A549 (cell line): Measurements from ENCODE around the gene THAP3. TPM values are rescaled to one million over a fixed set of nuclear protein-coding genes. Genes with fewer than 3 reads are reported as not detected.

Source experiments
- ATAC-seq, 2 experiments: fragments of 200-7000 bp in 1 of 2; fragments of >200 bp in 1 of 2; cut with Nextera tagmentation in 1 of 2; cut with Tn5 transposase in 1 of 2; 3 replicates each; pipeline versions ENCODE4 v1.8.0 to v1.9.1; 2018 to 2020; ENCODE audit warnings: mild to moderate bottlenecking in 1 of 2, moderate library complexity in 1 of 2
- CTCF ChIA-PET: fragments of 300-600 bp; sonication (Branson Sonifier 250); formaldehyde crosslinking; extraction: SDS; loops from one replicate; lab custom pipeline; 2021; ENCODE audit warnings: antibody characterized with exemption, inconsistent platforms; lab: Yijun Ruan, JAX
- POLR2A ChIA-PET: fragments of 350-600 bp; formaldehyde crosslinking; extraction: SDS; loops from one replicate; lab custom pipeline; 2021; ENCODE audit warnings: antibody characterized with exemption, inconsistent platforms; lab: Yijun Ruan, JAX
- DNase-seq, 2 experiments: peaks; one replicate each; pipeline versions ENCODE4 v3.0.0 to v3.0.0-alpha.2; 2011 to 2016; ENCODE audit warnings: low read depth in 1 of 2, low spot score in 1 of 2
- FAIRE-seq: peaks from 2 replicates; lab custom pipeline; 2011; peaks lifted over from hg19 to GRCh38; lab: Jason Lieb, UNC
- H3K27ac ChIP-seq, 2 experiments: fragments of >200 bp; sonication (Bioruptor Twin); formaldehyde crosslinking; 3 replicates each; pipeline ENCODE4 v1.5.1; 2016 to 2017
- H3K4me1 ChIP-seq: fragments of >200 bp; sonication (Bioruptor Twin); formaldehyde crosslinking; 3 replicates; pipeline ENCODE4 v1.6.1; 2016
- H3K4me2 ChIP-seq: fragments of >200 bp; sonication (Bioruptor Twin); formaldehyde crosslinking; 3 replicates; pipeline ENCODE4 v1.6.1; 2016
- H3K4me3 ChIP-seq: fragments of >200 bp; sonication (Bioruptor Twin); formaldehyde crosslinking; 3 replicates; pipeline ENCODE4 v1.5.1; 2016
- H3K9me3 ChIP-seq: fragments of >200 bp; sonication (Bioruptor Twin); formaldehyde crosslinking; 3 replicates; pipeline ENCODE4 v1.6.1; 2016
- ATOH8 ChIP-seq: fragments of 250-450 bp; sonication (Bioruptor Pico); IDR thresholded peaks from 2 replicates; pipeline ENCODE4 v1.5.0; 2020; ENCODE audit warnings: low read depth, mild to moderate bottlenecking, moderate library complexity
- CBX2 ChIP-seq: fragments of 200-600 bp; sonication (generic); IDR thresholded peaks from 2 replicates; pipeline ENCODE4 v1.6.1; 2016; ENCODE audit warnings: low read depth, mild to moderate bottlenecking, borderline replicate concordance
- CBX8 ChIP-seq: fragments of 200-600 bp; sonication (generic); IDR thresholded peaks from 2 replicates; pipeline ENCODE4 v1.6.1; 2016
- CHD2 ChIP-seq: fragments of 150-350 bp; IDR thresholded peaks from 2 replicates; pipeline ENCODE4 v1.6.1; 2014; ENCODE audit warnings: low read length; ENCODE audit not compliant: partially characterized antibody
- E2F6 ChIP-seq: IDR thresholded peaks from 2 replicates; pipeline ENCODE4 v1.6.1; 2012; ENCODE audit warnings: low read depth, borderline replicate concordance
- EP300 ChIP-seq, 2 experiments: fragments of >200 bp; sonication (Bioruptor Twin); formaldehyde crosslinking; IDR thresholded peaks; 2 replicates in 1 of 2; 3 replicates in 1 of 2; pipeline ENCODE4 v1.6.1; 2016 to 2017
- ESRRA ChIP-seq: fragments of 150-350 bp; IDR thresholded peaks from 2 replicates; pipeline ENCODE4 v1.6.1; 2014; ENCODE audit warnings: mild to moderate bottlenecking, low read length, borderline replicate concordance
- FOSL2 ChIP-seq, 2 experiments: fragments of 450-650 bp in 1 of 2; fragments of >200 bp in 1 of 2; sonication (Bioruptor Twin) in 1 of 2; formaldehyde crosslinking; IDR thresholded peaks; 2 replicates each; pipeline versions ENCODE4 v1.5.0 to v1.6.1; 2016 to 2020; ENCODE audit warnings: mild to moderate bottlenecking in 1 of 2, moderate library complexity in 1 of 2
- FOXS1 ChIP-seq: fragments of 250-450 bp; sonication (Bioruptor Pico); IDR thresholded peaks from 2 replicates; pipeline ENCODE4 v1.5.0; 2020; ENCODE audit warnings: mild to moderate bottlenecking, moderate library complexity
- HEYL ChIP-seq: fragments of 250-450 bp; sonication (Bioruptor Pico); IDR thresholded peaks from 2 replicates; pipeline ENCODE4 v1.8.0; 2021; ENCODE audit warnings: mild to moderate bottlenecking, moderate library complexity
- JUN ChIP-seq, 2 experiments: fragments of >200 bp; sonication (Bioruptor Twin); formaldehyde crosslinking; IDR thresholded peaks; 2 replicates in 1 of 2; 3 replicates in 1 of 2; pipeline ENCODE4 v1.6.1; 2016 to 2017
- KDM5A ChIP-seq: fragments of 200-600 bp; sonication (generic); IDR thresholded peaks from 2 replicates; pipeline ENCODE4 v1.6.1; 2016; ENCODE audit warnings: antibody characterized with exemption, mild to moderate bottlenecking
- MAFK ChIP-seq: fragments of 450-650 bp; IDR thresholded peaks from 2 replicates; pipeline ENCODE4 v1.6.1; 2014; ENCODE audit not compliant: partially characterized antibody
- MAX ChIP-seq: IDR thresholded peaks from 2 replicates; pipeline ENCODE4 v1.6.1; 2012
- MYC ChIP-seq: IDR thresholded peaks from 2 replicates; pipeline ENCODE4 v1.6.1; 2012; ENCODE audit warnings: mild to moderate bottlenecking, inconsistent platforms, low read length, improper control_type of control experiment, borderline replicate concordance
- NPAS2 ChIP-seq: fragments of 250-450 bp; sonication (Bioruptor Pico); IDR thresholded peaks from 2 replicates; pipeline ENCODE4 v1.8.0; 2022; ENCODE audit warnings: mild to moderate bottlenecking, moderate library complexity, borderline replicate concordance
- PBX3 ChIP-seq: IDR thresholded peaks from 2 replicates; pipeline ENCODE4 v1.6.1; 2012
- PHF8 ChIP-seq: fragments of 200-600 bp; sonication (generic); IDR thresholded peaks from 2 replicates; pipeline ENCODE4 v1.6.1; 2016; ENCODE audit warnings: low read depth, mild to moderate bottlenecking, antibody characterized with exemption, moderate library complexity, borderline replicate concordance
- POLR2AphosphoS2 ChIP-seq: conservative IDR thresholded peaks from 2 replicates; pipeline ENCODE4 v1.6.1; 2012; ENCODE audit warnings: low read length, improper control_type of control experiment, inconsistent platforms
- RARB ChIP-seq: fragments of 250-450 bp; sonication (Bioruptor Pico); IDR thresholded peaks from 2 replicates; pipeline ENCODE4 v1.8.0; 2021; ENCODE audit warnings: mild to moderate bottlenecking, moderate library complexity
- REST ChIP-seq: fragments of 200-600 bp; sonication (generic); IDR thresholded peaks from 2 replicates; pipeline ENCODE4 v1.6.1; 2016; ENCODE audit warnings: antibody characterized with exemption, mild to moderate bottlenecking, moderate library complexity
- RFX5 ChIP-seq: fragments of 450-650 bp; IDR thresholded peaks from 2 replicates; pipeline ENCODE4 v1.7.1; 2014; ENCODE audit warnings: antibody characterized with exemption, mild to moderate bottlenecking, moderate library complexity
- SREBF2 ChIP-seq: fragments of 450-650 bp; IDR thresholded peaks from 2 replicates; pipeline ENCODE4 v1.6.1; 2014; ENCODE audit warnings: mild to moderate bottlenecking, moderate library complexity
- TP53 ChIP-seq: fragments of 250-450 bp; sonication (Bioruptor Pico); IDR thresholded peaks from 2 replicates; pipeline ENCODE4 v1.5.0; 2021; ENCODE audit warnings: mild to moderate bottlenecking, moderate library complexity
- USF2 ChIP-seq: fragments of 450-650 bp; IDR thresholded peaks from 2 replicates; pipeline ENCODE4 v1.6.1; 2014; ENCODE audit warnings: antibody characterized with exemption
- WGBS: methylation state at CpG from one replicate; pipeline ENCODE4 v1.1.6; 2017; ENCODE audit errors: missing lambda C conversion rate; 5-methylcytosine and 5-hydroxymethylcytosine counted together
- polyA plus RNA-seq, 4 experiments: library from polyadenylated mRNA; depleted of rRNA in 3 of 4; stranded (reverse); fragments of >200 nt; fragmentation: RNase III in 1 of 4; extraction: RNeasy Plus Mini Kit Qiagen cat#74134 plus additional on column Dnase treatment in 1 of 4; gene quantifications; 2 replicates in 3 of 4; 3 replicates in 1 of 4; pipeline ENCODE4 v1.2.3, GENCODE V29; 2011 to 2017

THAP3 gene
- polyA plus RNA-seq, 2 of the 4 experiments (the other 2 are of a cell fraction) = 6.5 to 12.0 TPM

- 15% methylated on average over 14 of the region's 32 CpGs for WGBS
- peak overlapping the region; percentile 84 to 98 for H3K27ac ChIP-seq
These were observed 999 bp downstream of the THAP3 start for GRCh38 chr1:6625584-6626149.

GRCh38 chr1:6627031-6627430 lies 2.4 kb downstream of the THAP3 start:
- FAIRE-seq = no peak
- 94% methylated on average over 9 of the region's 9 CpGs for WGBS
- TF ChIP-seq POLR2AphosphoS2 (no peak), PHF8 (no peak), MAFK (no peak), SREBF2 (no peak), CHD2 (no peak), RARB (CRISPR knock-in tag) (no peak), HEYL (no peak), TP53 (no peak), EP300 (IDR thresholded peaks at IDR 0.05) (no peak), REST (no peak), FOSL2 (IDR thresholded peaks at IDR 0.05) (no peak), FOSL2 (CRISPR knock-in tag; IDR thresholded peaks at IDR 0.05) (no peak), MYC (no peak), MAX (no peak), USF2 (no peak), JUN (IDR thresholded peaks at IDR 0.05) (no peak), RFX5 (no peak), ESRRA (no peak)

More at GRCh38 chr1:6625584-6626149, 999 bp downstream of the THAP3 start:
- peak; percentile 14 to 31 for DNase-seq
- no peaks in the 10 kb centered on the region for H3K9me3 ChIP-seq
- peaks cover 12% of the 10 kb centered on the region; the same call in 2 of the 3 replicates for H3K4me1 ChIP-seq
- ChIA-PET POLR2A (no interaction called here), CTCF (no interaction called here)
- H3K4me2 ChIP-seq = peak overlapping the region; percentile 95
- no peak for FAIRE-seq
- H3K4me3 ChIP-seq = peak overlapping the region; percentile 71
- TF ChIP-seq CBX2 (no peak), FOXS1 (CRISPR knock-in tag) (no peak), PBX3 (no peak), KDM5A (no peak), USF2 (no peak), E2F6 (no peak), NPAS2 (CRISPR knock-in tag) (no peak), CBX8 (no peak), ATOH8 (CRISPR knock-in tag) (no peak)
- TF ChIP-seq, all 56 proteins: peak for 0
- ATAC-seq = peak; percentile 44 to 46

More at GRCh38 chr1:6627031-6627430, 2.4 kb downstream of the THAP3 start:
- Histone ChIP-seq H3K4me3 (no peak overlapping the region), H3K27ac (no peak overlapping the region), H3K9me3 (no peaks in the 10 kb centered on the region), H3K4me1 (peaks cover 12% of the 10 kb centered on the region; the same call in 2 of the 3 replicates), H3K4me2 (no peak overlapping the region)
- DNase-seq = no peak
- ChIA-PET CTCF (interaction anchor here (1.0 to 1.2 kb wide), 2 partner anchors 10 to 73 kb away, joined by 3 read pairs; partner anchors contain the start of gene NOL9), POLR2A (no interaction called here)
- no peak for ATAC-seq
